Activated CD4-positive, alpha-beta T cell treated with anti-CD3 and anti-CD28 coated beads for 4 hours (primary cell): ENCODE measurements around the gene NEIL3.
A peak's percentile ranks its signal among the peaks of the same experiment; 100 is the strongest.

ENCODE experiments used
- DNase-seq, 2 donors: peaks; one replicate each; pipeline ENCODE4 v3.0.0-alpha.2; 2020

The NEIL3 gene, protein sequence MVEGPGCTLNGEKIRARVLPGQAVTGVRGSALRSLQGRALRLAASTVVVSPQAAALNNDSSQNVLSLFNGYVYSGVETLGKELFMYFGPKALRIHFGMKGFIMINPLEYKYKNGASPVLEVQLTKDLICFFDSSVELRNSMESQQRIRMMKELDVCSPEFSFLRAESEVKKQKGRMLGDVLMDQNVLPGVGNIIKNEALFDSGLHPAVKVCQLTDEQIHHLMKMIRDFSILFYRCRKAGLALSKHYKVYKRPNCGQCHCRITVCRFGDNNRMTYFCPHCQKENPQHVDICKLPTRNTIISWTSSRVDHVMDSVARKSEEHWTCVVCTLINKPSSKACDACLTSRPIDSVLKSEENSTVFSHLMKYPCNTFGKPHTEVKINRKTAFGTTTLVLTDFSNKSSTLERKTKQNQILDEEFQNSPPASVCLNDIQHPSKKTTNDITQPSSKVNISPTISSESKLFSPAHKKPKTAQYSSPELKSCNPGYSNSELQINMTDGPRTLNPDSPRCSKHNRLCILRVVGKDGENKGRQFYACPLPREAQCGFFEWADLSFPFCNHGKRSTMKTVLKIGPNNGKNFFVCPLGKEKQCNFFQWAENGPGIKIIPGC

DNA sequence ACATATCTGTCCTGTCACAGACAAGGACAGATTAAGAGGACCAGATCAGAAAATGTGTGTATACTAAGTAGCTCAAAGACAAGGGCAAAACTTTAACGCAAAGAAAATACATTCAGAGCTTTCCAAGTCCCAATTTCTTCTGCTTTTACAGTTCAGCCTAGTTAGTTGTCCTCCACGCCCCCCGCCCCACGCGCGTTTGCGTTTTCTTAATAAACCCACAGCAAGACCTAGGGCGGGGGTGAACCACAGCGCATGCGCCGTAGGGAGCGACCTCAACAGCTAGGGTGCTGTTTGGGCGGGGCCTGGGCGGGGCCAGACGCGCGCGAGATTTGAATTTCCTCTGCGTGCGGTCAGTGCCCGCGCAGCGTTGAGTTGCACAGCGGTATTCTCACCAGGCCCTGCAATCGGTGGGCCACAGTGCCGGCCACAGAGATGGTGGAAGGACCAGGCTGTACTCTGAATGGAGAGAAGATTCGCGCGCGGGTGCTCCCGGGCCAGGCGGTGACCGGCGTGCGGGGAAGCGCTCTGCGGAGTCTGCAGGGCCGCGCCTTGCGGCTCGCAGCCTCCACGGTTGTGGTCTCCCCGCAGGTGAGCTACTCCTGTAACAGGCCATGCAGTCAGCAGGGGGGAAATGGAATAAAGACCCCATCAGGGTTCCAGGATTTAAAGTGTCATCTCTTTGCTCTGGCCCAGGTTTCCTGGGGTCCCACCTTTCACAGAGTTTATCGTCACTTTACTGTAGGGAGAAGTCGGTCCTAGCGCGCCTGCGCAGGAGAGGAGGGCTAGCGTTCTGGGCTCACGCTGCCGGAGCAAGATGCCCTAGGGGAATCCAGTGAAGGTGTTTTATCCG lies at the start of gene NEIL3:
Gene NEIL3, plus strand, starts transcription at position 353 of the 850 bp plus-strand sequence. Its CDS starts 80 bp downstream, at position 433.
- peak; percentile 94 to 96 for DNase-seq

DNA sequence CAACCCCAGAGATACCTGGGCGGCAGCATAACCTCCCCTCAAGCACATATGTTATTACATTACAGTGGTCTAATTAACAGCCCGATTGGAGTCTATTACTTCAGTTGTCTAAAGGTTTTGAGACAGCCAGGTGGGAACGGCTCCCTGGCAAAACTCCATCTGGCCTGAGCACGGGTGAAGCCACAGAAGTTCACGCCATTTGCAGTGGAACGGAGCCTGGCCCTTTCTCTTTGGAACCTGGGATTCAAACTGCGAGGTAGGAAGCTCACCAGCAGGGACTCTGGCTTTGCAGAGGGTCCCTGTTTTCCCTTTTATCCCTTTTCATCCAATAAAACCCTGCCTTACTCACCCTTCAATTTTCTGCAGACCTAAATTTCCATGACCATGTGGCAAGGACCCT lies 45.9 kb upstream of the NEIL3 start:
- DNase-seq = no peak

DNA sequence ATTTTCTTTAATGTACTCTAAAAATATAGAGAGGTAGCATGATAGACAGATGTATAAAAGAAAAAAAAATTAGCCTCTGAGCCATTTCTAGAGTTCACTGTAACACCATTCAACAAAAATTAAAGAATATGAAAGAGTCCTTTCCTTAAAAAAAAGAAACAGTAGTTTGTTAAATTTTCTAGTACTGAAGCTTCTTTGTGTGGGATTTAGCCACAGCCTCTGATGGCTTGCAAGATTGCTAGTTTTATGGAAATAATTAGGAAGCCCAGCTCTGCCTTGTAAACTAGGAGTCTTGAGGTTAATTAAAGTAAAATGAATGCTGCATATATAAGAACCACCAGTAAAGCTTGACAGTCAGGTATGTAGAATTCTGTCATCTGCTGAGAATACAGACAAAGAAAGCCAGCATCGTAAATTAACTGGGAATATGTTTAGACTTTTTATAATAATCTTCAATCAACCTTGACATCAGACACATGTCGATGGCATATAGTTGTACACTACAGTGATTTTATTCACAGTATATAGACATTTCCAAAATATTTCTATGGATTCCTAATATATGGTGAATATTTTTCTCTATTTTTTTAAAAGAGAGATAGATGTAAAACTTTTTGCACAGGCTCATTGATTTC lies 44.8 kb upstream of the NEIL3 start:
- no peak for DNase-seq

DNA sequence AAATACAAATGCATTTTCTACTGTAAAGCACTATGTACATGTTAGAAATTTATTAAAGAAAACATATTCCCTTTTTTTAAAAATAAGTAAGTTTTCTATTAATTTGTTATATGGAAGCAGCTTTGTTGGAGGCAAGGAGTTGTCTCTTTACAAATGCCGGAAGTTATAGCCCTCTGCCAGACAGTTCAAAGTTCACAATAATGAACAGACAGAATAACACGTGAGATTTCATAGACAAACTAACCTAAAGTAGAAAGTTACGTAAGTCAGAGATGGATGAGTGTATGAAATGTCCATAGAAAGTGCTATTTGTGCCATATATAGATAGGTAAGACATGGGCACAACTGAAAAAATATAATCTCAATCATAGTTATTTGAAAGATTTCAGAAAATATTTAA lies 43.9 kb upstream of the NEIL3 start:
- no peak for DNase-seq

DNA sequence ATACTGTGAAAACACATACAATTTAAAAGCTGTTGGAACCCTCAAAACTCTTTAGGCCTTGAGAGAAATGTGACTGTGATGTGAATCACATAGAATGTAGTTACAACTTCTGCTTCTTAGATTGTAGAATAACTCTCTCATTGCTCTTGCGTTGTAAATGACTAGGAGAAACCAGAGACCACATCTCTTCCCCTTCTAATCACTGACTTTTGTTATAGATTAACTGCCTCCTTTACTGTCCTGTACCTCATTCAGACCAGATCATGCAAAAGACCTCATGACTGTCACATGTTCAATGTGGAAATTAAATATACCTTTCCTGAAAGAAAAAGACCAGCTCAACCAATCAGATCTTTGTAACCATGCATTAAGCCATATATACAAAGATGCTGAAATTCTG lies 43.2 kb upstream of the NEIL3 start:
- DNase-seq = no peak

DNA sequence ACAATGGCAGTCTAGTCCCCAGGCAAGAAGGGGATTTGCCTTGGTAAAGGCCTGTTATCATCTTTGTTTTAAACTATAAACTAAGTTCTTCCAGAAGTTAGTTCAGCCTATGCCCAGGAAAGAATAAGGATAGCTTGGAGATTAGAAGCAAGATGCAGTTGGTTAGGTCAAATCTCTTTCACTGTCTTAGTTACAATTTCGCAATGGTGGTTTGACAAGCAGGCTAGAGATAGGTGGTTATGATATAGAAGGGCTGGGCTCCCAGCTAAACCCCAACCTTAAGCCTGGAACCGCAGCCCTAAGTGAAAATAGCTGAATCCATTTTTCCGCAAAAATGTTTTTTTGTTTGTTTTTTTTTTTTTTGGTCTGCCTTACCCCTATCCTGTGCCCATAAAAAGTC lies 41.8 kb upstream of the NEIL3 start:
- no peak for DNase-seq

DNA sequence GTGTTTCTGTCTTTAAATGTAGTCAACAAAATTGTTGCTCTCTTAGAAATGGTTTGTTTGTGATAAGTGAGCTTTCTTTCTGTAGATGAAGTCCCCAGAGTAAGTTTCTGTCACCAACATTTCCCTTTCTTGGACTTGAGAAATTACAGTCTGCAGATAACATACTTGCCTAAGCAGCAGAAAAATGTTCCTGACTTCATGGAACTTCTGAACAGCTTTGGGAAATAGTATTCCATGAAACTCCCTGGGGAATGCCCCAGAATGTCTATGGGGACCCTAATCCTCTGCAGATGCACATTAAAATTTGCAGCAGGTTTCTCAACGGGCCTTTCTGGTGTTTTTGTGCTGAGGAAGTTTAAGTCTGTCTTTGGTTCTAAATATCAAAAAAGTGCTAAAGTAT lies 38.6 kb upstream of the NEIL3 start:
- DNase-seq = no peak

DNA sequence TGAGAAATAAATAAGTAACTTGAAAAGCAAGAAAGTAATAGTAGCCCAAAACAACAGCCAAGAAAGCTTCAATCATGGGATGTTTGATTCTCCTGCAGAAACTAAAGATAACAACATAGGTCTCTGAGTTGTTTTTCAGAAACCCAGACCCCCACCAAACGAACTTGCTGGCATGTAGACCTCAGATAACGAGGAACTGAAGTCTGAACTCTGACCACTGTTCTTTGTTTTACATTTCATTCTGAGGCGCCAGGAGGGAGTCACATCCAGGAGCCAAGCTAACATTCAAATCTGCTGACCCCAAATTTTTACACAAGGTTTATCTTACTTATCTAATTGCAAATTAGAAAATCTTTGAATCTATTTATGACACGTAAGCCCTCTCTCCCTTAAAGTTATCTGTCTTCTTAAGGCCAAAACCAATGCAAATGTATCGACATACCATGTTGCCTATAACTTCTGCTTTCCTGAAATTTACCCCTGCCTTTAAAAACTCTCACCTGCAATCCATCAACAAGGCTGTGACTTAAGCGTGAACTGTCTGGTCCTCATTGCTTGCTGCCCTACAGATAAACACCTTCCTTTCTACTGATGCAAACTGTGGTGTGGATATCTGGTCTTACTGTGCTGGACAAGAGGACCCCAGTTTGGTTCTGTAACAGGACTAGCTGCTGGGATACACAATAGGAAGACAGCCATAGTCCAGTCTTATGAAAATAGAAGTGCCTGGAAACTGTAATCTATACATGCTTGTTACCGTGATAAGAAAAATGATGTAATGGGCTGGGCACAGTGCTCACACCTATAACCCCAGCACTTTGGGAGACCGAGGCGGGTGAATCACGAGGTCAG lies 37.5 kb upstream of the NEIL3 start:
- no peak for DNase-seq

DNA sequence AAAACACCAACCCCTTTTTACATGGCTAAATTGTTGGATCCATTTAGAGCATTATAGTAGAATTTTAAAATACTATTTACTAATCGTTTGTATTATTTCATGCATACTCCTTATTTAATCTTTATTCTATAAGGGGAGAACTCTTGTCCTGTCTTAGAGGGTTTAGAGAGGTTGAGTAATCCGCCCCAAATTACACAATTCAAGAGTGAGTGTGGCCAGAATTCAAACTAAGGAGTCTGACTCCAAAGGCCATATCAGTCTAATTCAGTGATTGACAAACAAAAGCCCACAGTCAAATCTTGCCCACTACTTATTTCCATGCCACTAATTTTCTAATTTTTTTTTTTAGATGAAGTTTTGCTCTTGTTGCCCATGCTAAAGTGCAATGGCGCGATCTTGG lies 33.7 kb upstream of the NEIL3 start:
- DNase-seq = no peak

DNA sequence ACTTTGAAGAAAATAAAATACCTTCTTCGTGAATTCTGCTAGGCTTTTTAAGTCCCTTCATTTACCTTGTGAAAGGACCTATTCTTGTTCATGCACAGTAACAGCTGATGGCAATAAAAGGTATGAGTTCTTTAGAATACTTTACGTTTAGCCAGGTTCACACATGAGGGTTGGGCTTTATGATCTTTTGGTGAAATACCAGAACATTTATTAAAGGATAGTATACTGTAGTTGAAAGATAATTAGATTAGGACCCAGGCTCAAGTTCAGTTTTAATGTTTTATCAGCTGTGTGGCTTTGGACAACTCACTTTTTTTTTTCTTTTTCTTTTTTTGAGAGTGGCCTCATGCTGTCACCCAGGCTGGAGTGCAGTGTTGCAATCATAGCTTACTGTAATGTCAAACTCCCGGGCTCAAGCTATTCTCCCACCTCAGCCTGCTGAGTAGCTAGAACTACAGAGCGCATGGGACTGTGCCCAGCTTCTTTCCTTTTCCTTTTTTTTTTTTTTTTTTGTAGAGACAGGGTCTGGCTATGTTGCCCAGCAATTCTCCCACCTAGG lies 28.2 kb upstream of the NEIL3 start:
- no peak for DNase-seq

DNA sequence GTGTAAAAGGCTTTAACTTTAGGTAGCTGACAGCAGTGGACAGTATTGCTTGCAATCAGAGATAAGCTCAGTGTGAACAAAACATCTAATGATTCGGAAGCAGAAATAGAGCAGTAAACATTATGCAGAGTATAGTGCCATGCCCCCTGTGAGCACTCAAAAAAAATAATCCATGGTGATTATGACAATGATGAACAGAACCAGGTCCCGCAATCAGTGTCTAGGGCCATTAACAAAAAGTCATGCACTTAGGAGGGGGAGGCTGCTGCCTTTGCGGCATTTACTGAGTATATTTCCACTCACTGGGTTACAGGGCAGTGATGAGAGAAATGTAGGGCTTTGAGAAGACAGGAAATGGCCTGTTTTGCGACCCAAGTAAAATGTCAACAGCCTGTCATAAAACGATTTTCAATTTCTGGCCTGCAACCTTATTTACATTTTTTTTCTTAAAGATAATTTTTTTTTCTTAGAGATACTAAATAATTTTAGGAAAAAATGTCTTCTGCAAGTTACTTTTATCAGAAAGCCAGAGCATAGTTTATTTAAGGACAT lies 27.3 kb upstream of the NEIL3 start:
- no peak for DNase-seq

DNA sequence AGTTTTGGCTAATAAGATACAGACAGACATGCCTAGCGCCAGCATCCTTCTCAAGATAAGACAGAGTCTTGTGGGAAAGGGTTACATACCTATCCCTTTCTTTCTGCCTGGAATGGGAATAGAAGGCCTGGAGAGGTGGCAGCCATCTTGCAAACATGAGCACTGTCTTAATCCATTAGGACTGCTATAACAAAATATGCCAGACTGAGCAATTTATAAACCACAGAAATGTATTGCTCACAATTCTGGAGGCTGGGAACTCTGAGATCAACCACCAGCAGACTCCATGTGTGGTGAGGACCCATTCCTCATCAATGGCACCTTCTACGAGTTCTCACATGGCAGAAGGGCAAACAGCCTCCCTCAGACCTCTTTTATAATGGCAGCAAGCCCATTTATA lies 26.5 kb upstream of the NEIL3 start:
- DNase-seq = no peak

DNA sequence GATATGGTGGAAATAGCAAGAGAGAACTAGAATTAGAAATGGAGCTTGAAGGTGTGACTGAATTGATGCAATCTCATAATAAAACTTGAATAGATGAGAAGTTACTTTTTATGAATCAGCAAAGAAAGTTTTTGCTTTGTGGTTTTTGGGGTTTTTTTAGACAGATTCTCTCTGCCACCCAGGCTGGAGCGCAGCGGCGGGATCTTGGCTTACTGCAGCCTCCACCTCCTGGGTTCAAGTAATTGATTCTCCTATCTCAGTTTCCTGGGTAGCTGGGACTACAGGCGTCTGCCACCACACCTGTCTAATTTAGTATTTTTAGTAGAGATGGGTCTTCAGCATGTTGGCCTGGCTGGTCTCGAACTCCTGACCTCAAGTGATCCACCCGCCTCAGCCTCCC lies 23.7 kb upstream of the NEIL3 start:
- no peak for DNase-seq

DNA sequence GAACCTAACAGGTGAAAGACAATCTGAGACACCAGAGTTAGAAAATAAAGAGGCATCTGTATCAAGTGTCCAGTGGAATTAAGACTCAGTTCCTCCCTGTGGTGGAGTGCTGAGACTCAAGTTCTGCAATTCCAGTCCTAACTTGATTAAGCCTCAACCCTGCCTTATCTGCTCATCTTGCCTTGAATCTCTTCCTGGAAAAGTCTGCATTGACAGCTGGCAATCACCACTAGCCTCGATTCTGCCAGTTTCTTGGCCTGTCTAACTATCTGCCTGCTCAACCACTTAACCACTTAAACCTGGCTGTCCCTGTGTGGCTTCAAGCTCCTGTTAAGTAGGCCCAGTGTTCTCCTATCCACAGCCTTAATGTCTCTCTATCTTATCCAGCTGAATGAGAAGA lies 22.4 kb upstream of the NEIL3 start:
- no peak for DNase-seq

DNA sequence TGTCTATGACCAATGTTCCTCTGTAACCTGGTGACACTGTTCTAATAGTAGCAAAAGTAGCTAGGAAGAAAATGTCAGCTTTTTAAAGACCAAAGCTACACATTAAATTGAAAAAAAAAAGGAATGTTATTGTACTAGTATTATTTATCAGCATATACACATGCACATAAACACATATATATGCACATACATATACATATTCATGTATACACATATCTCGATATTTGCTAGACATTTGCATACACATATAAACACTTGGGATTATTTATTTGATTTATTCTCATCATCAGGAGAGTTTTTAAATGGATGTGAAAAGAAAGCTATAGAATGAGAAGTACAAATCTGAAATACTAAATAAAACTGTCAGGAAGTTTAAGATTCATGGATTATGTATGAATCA lies 21.3 kb upstream of the NEIL3 start:
- no peak for DNase-seq

DNA sequence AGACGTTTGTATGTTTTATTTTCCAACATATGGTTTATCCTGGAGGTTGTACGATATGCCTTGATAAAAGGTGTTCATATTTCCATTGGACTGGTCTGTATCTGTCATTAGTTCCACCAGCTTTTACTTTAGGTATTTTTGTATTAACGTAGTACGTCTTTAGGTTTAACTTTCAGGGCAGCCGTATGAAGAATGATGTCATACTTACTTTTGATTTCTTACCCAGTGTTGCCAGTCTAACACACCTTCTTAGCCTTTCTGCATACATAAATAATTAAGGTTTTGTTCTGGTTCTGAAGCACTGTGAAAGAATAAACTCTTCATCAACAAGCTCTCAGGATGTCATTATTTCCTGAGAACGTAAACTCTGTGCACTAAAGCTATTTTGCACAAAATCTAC lies 18.9 kb upstream of the NEIL3 start:
- no peak for DNase-seq

DNA sequence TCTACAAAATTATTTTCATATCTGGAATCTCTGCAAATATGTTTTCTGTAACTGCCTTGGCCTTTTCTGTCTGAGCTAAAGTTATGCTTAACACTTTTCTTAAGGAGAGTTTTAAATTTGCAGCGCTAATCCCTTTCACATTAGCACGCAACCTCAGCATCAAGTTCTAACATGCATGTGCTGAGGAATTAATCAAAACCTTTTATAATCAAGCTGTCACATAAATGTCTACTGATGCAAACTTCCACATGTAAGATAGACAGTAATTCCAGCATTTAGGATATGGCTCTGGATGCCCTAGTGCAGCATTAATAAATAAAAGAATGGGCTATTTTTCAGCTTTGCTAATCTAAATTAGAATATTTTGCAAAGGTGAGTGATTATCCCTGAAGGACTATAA lies 17.5 kb upstream of the NEIL3 start:
- no peak for DNase-seq

DNA sequence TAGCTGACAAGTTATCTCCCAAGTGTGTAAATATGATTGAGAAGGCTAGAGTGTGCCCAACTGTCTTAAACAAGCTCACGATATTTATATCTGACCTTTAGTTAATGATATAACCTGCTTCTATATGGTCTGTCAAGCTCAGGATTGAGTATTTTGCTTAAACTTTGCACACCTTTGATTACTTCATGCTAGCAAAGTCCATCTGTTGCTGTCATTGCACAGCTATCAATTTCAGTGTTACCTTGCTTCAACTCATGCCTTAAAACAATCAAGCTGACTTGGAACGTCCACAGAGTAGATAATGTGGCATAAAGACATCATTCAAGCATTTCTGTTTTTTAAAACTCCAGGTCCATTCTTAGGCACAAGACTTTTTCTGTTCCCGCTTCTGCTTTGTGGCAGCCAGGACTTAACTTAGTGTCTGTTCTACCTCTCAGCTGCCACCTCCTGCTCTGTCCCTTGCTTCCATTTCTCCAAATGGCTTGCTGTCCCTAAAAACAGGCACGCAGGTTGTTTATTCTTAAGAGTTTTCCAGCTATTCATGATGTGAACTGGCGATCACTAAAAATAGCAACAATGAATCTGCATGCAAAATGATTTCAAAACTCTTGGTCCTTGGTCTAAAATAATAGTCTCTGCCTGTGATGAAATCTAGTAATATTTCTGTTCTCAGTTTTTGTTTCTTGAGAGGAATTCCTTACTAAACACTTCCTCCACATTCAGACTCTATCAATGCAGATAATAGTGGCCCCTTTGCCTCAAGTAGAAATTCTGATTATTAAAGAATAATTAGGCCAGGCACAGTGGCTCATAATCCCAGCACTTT lies 16.3 kb upstream of the NEIL3 start:
- DNase-seq = no peak

DNA sequence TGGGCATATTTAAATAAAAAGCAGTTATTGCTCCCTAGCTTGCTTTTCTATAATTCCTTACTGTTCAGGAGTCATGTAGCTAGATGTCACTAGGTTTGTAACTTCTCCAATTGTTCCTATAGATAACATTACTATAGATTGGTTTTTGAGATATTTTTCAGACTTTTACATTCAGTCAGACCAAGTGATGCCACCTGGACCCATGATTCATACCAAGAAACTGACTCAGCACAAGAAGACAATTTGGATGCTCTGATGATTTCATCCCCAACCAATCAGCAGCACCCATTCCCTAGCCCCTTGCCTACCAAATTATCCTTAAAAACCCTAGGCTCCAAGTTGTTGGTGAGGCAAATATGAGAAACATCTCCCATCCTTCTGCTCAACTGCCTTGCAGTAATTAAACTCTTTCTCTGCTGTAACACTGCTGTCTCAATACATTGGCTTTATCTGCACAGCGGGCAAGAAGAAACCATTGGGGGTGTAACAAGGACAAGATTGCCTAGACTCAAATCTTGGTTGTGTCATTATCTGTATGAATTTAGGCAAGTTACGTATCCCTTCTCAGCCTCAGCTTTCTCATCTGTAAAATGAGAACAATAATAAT lies 11.8 kb upstream of the NEIL3 start:
- DNase-seq = no peak

DNA sequence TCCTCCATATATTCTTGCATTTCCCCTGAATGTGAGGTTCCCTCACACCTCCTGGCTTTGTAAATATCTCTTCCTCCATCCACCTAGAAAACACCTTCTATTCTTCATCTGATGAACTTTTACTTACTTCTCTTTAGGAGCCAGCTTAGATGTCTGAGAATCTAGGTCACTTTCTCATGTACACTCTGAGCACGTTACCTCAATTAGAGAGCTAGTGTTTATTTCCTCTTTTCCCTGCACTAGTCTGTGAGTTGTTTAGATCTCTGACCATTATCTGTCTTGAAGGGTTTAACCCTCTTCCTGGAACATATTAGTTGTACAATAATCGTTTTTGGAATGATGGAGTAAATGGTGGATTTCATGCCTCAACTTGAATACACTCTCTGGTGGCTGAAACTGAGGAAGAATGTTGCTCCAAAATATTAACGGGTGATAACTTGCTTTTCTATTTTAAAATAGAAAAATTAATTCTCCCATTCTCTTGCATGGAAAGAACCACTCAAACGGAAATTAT lies 8.5 kb upstream of the NEIL3 start:
- DNase-seq = no peak
